ENCODE measurements around the gene ECSIT.
A peak's percentile ranks its signal among the peaks of the same experiment; 100 is the strongest.
"Not testable (repeated sequence)": the region's sequence is repeated elsewhere in the genome, so short reads cannot be mapped to it uniquely, and the experiment has no call there.

The ECSIT gene
- total RNA-seq = 6.7 to 29.6 (median 15.0) reads per million in 17 experiments

GRCh38 chr19:11528551-11529341, at the start of gene ECSIT:
Gene ECSIT (minus strand): TSS chr19:11529134. CDS start chr19:11519170, 9,964 bp downstream.
- DNase-seq = peak; percentile 98 to 99 (median 99)

- DNase-seq = peak; percentile 85 to 93 (median 90)
These were observed 48.7 kb upstream of the ECSIT start, which contains the start of gene ACP5 for GRCh38 chr19:11577451-11578257. Gene ACP5 (minus strand): TSS chr19:11577645. CDS start chr19:11577317, 328 bp downstream.

DNA sequence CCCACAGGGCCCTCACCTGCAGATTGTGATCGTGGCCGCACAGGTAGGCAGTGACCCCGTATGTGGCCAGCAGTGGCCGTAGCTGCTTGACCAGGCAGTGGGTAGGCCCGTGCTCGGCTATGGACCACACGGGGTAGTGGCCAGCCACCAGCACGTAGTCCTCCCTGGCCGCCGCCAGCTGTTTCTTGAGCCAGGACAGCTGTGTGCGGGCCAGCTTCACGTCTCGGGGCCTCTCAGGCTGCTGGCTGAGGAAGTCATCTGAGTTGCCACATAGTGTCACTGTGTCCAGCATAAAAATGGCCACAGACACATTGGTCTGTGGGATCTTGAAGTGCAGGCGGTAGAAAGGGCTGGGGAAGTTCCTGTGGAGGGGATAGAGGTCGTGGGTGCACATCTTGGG, 47.3 kb upstream of the ECSIT start:
- DNase-seq = peak; percentile 48 to 82 (median 74)

DNA sequence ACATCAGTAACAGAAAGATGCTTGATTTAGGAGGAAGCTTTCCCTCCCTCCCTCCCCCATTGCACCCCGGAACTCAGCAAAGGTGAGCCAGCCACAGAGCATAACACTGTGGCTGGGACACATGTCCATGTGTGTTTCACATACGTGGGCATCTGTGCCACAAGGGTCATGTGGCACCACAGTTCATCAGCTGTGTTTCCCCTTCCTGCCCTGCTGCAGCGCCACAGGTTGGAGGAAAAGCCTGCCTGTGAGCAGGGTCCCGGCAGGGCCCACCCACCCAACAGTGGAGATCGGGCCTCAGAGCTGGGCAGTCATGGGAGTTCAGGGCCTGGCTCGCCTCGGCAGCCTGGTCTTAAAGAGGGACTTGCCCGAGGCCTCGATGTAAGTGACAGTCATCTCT, 45.8 kb upstream of the ECSIT start:
- DNase-seq = peak in 2 of 4 experiments; percentile 17 to 24

DNA sequence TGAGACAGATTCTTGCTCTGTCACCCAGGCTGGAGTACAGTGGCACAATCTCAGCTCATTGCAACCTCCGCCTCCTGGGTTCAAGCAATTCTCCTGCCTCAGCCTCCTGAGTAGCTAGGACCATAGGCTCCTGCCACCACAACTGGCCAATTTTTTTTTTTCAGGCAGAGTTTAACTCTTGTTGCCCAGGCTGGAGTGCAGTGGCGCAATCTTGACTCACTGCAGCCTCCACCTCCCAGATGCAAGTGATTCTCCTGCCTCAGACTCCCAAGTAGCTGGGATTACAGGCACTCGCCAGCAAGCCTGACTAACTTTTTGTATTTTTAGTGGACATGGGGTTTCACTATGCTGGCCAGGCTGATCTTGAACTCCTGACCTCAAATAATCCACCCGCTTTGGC, 44.8 kb upstream of the ECSIT start:
- DNase-seq = peak in 2 of 4 experiments; percentile 38 to 44

DNA sequence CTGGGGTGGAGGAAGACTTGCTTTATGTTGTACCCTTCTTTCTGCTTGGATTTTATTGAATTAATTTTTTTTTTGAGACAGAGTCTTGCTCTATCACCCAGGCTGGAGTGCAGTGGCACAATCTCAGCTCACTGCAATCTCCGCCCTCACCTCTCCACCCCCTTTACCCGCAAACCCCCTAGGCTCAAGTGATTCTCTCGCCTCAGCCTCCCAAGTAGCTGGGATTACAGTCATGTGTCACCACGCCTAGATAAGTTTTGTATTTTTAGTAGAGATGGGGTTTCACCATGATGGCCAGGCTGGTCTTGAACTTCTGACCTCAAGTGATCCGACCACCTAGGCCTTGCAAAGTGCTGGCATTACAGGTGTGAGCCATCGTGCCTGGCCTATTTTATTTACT, 44.4 kb upstream of the ECSIT start:
- DNase-seq = peak in 2 of 4 experiments; percentile 32 to 38

DNA sequence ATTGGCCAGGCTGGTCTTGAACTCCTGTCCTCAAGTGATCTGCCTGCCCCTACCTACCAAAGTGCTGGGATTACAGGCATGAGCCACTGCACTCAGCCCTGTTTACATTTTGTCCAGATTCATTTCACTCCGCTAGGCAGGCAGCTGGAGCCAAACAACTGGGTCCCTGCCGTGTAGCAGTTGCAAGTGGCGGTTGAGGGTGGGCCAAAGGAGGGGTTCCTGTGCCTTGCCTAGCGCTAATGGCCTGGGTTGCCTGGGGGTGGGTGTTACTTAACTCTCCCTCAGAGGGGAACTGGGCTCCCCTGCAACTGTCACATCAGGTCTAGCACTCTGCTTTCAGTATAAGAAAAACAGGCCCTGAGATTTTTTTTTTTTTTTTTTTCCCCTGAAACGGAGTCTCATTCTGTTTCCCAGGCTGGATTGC, 41.1 kb upstream of the ECSIT start:
- peak; percentile 54 to 80 (median 71) for DNase-seq

GRCh38 chr19:11566164-11566563, 37.2 kb upstream of the ECSIT start:
- peak in 2 of 4 experiments; percentile 39 to 42 for DNase-seq

DNA sequence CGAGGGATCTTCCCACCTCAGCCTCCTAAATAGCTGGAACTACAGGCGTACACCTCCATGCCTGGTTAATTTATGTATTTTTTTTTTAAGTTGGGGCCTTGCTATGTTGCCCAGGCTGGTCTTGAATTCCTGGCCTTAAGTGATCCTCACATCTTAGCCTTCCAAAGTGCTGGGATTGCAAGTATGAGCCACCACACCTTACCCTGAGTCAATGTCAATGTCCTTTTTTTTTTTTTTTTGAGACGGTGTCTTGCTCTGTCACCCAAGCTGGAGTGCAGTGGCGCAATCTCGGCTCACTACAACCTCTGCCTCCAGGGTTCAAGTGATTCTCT, 36.7 kb upstream of the ECSIT start:
- DNase-seq = peak in 2 of 4 experiments; percentile 29 to 44

DNA sequence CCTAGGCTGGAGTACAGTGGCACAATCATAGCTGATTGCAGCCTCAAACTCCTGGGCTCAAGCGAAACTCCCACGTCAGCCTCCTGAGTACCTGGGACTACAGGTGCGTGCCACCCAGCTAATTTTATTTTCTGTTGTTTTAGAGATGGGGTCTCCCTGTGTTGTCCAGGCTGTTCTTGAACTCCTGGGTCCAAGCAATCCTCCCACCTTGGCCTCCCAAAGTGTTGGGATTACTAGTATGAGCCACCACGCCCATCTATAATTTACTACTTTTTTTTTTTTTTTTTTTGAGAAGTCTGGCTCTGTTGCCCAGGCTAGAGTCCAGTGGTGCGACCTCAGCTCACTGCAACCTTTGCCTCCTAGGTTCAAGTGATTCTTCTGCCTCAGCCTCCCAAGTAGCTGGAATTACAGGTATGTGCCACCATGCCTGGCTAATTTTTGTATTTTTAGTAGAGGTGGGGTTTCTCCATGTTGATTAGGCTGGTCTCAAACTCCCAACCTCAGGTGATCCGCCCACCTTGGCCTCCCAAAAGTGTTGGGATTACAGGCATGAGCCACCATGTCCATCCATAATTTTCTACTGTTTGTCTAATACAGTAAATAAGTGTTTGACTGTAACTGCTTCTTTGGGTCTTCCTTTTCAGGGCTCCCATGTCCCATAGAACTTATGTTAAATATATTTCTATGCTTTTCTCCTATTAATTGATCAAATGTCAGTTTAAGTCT, 35.3 kb upstream of the ECSIT start:
- not testable (repeated sequence) for DNase-seq

GRCh38 chr19:11563532-11563931, 34.6 kb upstream of the ECSIT start:
- DNase-seq = peak in 1 of 4 experiments; percentile 17

- peak; percentile 84 to 93 (median 88) for DNase-seq
These were observed 31.6 kb upstream of the ECSIT start for GRCh38 chr19:11560404-11561051.

DNA sequence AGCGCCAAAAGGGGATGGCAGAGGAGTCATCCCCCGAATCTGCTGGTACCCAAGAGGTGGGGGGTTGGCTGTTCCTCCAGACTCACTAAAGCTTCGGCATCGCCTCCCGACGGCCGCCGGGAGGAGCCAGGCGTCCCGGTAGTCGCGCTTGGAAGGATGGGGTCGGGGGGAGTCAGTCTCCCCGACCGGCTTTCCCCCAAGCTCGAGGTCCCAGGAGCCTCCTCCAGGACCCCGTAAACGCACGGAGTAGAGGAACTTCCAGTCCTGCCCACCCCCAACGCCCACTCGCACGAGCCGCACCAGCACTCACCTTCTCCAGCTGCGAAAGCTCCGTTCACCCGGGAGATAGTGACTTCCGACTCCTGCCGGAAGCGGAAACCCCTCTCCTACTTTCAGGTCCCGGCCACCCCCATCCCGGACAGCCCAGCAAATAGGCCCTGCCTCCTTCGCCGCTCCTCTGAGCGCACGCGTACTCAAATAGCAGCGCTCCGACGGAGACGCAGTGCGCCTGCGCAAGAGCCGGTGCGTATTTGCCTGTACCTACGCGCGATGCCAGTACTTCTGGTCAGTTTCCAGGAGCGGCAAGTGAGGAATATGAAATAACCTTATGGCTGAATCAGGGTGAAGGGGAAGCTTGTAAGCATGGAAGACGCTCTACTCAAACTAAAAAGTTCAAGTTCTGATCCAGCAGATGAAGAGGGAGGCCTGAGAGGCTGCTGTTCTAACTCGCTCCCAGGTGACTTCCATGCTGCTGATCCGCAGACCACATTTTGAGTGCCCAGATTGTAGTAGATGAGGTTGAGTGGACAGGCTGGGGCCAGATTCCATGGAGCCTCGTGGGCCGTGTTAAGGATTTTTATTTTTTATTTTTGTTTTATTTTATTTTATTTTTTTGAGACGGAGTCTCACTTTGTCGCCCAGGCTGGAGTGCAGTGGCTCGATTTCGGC, 30.2 kb upstream of the ECSIT start, which contains the start of gene ELOF1:
ELOF1 (minus strand) TSS at position 350 of the 948 bp plus-strand sequence. CDS start 4,883 bp downstream, outside the sequence.
- DNase-seq = peak; percentile 99 to 100 (median 100)

GRCh38 chr19:11556634-11557420, 27.9 kb upstream of the ECSIT start:
- DNase-seq = no peak

- no peak for DNase-seq
These were observed 26.3 kb upstream of the ECSIT start for GRCh38 chr19:11555246-11555645.

DNA sequence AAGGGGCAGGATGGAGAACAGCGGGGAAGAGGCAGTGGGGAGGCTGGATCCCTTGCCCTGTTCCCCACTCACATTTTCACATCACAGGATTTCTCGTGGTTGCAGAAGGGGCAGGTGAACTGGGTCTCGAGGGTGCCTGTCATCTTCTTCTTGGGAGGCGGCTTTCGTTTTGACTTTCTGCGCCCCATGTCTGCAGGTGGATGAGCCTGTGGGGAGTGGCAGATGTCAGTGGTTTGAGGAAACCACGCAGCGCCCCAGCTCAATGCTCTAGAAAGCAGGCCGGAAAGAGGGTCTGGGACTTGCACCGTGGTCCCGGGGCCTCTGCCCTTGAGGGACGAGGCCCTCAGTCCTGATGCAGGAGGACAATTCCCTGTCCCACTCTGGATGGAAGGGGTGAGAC, 25.2 kb upstream of the ECSIT start:
- no peak for DNase-seq

DNA sequence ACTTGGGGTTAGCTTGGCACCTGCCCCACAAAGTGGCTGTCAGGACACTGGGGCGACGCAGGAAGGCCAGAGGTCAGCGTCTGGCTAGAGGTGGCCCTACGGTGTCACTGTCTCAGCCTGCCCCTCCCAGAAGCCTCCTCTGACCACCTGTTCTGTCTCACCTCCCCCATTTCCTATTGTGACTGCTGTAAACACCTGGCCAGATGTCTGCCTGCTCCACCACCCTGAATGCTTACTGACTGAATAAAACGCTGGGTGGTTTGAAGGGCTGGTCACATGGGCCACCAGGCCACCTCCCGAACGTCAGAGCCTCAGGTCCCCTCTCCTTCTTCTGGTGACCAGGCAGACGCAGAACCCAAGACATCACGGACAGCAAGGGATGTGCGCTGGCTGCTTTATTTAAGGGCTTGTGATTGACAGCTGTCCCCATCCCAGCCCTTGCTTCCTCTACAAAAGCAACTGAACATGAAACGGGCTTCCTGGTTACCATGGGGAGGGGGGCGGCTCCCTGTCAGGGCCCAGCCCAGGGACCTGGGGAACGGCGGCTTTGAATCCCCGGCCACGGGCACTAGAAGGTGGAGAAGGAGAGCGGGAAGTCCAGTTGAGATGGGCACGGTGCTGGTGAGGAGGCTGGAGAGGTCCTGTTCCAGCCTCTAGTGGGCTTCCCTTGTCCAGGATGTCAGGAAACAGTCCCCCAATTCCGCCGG, 23.9 kb upstream of the ECSIT start:
- DNase-seq = no peak

GRCh38 chr19:11551603-11552235, 22.8 kb upstream of the ECSIT start:
- DNase-seq = peak in 1 of 4 experiments; percentile 18

- DNase-seq = no peak
These were observed 21.3 kb upstream of the ECSIT start for GRCh38 chr19:11550265-11550664.

Data from suppressor macrophage (primary cell).